Urinary bladder (tissue), 4 donors: ENCODE measurements around the gene CLDN3. TPM values are rescaled to one million over a fixed set of nuclear protein-coding genes. Genes with fewer than 3 reads are reported as not detected.
"Not testable (repeated sequence)": the region's sequence is repeated elsewhere in the genome, so short reads cannot be mapped to it uniquely, and the experiment has no call there.

Experiments used
- DNase-seq: peaks from one replicate; pipeline ENCODE4 v3.0.0-alpha.2; 2015; ENCODE audit errors: extremely low spot score
- H3K27ac ChIP-seq: one replicate; pipeline ENCODE4 v1.5.1; 2013; ENCODE audit warnings: low read depth, mild to moderate bottlenecking, moderate library complexity
- H3K36me3 ChIP-seq: one replicate; pipeline ENCODE4 v1.6.1; 2013; ENCODE audit warnings: mild to moderate bottlenecking, moderate library complexity; ENCODE audit not compliant: insufficient read depth
- H3K4me1 ChIP-seq: one replicate; pipeline ENCODE4 v1.6.1; 2013; ENCODE audit warnings: mild to moderate bottlenecking, moderate library complexity; ENCODE audit not compliant: insufficient read depth
- H3K4me3 ChIP-seq: one replicate; pipeline ENCODE4 v1.5.1; 2013; ENCODE audit warnings: low read depth, low read length
- WGBS: extraction: QIAGEN DNeasy Blood & Tissue Kit; methylation state at CpG from one replicate; pipeline ENCODE4 v1.1.7; 2013; 5-methylcytosine and 5-hydroxymethylcytosine counted together
- polyA plus RNA-seq: library from polyadenylated mRNA; stranded (reverse); fragments of 200-250 nt; gene quantifications from one replicate; pipeline ENCODE4 v1.2.3, GENCODE V29; 2013
- total RNA-seq: library from RNA; depleted of rRNA; stranded (reverse); fragments of >200 nt; gene quantifications from one replicate; pipeline ENCODE4 v1.2.3, GENCODE V29; 2014
- donor health status: healthy with polysubstance abuse.
- donor health status: healthy.

CLDN3 gene
- total and polyA plus RNA-seq, 2 donors: 0.21 to 1.6 TPM

DNA sequence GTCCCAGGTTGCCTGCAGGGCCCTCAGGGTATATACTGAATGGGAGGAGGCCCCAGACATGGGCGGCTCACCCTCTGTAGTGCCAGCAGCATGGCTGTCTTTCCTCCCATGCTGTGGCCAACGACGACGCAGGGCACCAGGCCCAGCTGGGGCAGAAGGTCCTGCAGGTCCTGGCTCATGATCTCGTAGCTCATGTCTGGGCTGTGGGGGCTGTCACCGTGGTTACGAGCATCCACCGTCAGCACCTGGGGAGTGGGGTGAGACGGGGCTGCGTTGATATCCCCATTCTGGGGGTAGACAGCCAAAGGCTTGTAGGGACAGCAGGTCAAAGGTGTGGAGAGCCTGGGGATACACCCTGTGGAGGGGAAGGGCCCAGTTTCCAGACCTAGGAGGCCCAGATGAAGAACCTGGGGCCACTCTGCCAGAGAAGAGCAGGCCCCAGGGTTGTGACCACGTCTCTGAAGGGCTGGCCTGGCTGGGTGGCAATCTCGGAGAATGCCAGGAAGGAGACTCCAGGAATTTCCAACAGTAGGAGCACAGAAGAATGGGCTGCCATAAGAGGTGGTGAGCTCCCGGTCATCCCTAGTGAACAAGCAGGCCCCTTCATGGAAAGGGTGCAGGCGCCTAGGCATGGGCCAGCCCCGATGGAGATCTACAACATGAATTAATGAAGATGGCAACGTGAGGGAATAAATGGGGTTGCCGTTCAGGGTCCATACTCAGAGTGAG lies 32.4 kb downstream of the CLDN3 start:
- Histone ChIP-seq H3K4me1 (peaks cover 2% of the 10 kb centered on the region), H3K36me3 (no peaks in the 10 kb centered on the region), H3K27ac (no peak overlapping the region), H3K4me3 (peak overlapping the region; percentile 63)
- WGBS: 75% methylated on average over 17 of the region's 17 CpGs
- no peak for DNase-seq

DNA sequence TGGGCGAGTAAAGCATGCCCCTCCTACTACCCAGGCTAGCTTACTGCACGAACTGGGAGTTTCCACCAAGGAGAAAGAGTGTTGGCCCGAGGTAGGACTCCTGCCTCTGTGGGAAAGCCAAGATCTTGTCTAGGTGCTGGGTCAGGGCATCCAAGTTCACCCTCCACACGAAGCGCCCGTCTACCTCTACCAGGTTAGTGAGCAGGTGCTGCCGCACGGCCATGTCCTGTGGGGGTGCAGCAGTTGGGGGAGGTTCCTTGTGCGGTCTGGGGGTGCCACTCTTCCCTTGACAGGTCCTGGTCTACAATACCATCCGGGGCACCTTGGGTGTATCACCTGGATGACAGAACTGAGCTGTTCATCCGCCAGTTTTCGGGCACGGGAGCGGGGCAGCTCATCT lies 33.2 kb downstream of the CLDN3 start:
- Histone ChIP-seq H3K36me3 (no peaks in the 10 kb centered on the region), H3K4me3 (no peak overlapping the region), H3K27ac (no peak overlapping the region), H3K4me1 (no peaks in the 10 kb centered on the region)
- 95% methylated on average over 14 of the region's 14 CpGs for WGBS
- no peak for DNase-seq

- Histone ChIP-seq H3K4me1 (no peaks in the 10 kb centered on the region), H3K4me3 (no peak overlapping the region), H3K27ac (no peak overlapping the region), H3K36me3 (no peaks in the 10 kb centered on the region)
- DNase-seq: no peak
- WGBS: 93% methylated on average over 8 of the region's 8 CpGs
These were observed 34.6 kb downstream of the CLDN3 start for GRCh38 chr7:73735528-73735905.

GRCh38 chr7:73734619-73735527 lies 35.2 kb downstream of the CLDN3 start:
- Histone ChIP-seq H3K4me3 (no peak overlapping the region), H3K4me1 (no peaks in the 10 kb centered on the region), H3K36me3 (no peaks in the 10 kb centered on the region), H3K27ac (peak overlapping the region; percentile 34)
- WGBS: 64% methylated on average over 16 of the region's 16 CpGs
- no peak for DNase-seq

DNA sequence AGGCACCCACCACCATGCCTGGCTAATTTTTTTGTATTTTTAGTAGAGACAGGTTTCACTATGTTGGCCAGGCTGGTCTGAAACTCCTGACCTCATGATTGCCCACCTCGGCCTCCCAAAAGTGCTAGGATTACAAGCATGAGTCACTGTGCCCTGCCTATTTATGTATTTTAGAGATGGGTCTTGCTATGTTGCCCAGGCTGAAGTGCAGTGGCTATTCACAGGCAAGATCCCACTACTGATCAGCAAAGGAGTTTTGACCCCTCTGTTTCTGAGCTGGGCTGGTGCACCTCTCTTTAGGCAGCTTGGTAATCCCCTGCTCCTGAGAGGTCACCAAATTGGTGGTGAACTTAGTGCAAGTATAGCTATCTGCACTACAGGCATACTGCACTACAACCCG lies 37.7 kb downstream of the CLDN3 start:
- Histone ChIP-seq H3K36me3 (no peaks in the 10 kb centered on the region), H3K4me1 (no peaks in the 10 kb centered on the region), H3K4me3 (no peak overlapping the region), H3K27ac (no peak overlapping the region)
- no peak for DNase-seq
- 59% methylated on average over 2 of the region's 2 CpGs for WGBS

DNA sequence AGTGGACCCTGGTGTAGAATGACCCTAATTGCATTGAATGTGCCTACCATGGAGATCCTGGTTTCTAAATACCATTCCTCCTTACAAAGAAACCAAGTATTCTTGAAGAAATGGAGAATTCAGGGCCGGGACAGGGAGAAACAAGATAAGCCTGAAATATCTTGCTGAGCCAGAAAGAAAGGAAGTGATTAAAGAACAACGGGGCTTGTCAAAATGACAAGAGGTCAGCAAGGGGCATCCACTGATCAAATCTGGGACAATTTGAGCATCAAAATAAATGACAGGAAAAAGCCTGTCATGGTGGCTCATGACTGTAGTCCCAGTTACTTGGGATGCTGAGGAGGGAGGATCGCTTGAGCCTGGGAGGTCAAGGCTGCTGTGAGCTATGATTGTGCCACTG lies 39.6 kb downstream of the CLDN3 start:
- no peak for DNase-seq
- H3K27ac ChIP-seq: no peak overlapping the region
- WGBS: 35% methylated on average over 3 of the region's 3 CpGs
- no peaks in the 10 kb centered on the region for H3K4me1 ChIP-seq
- H3K36me3 ChIP-seq: no peaks in the 10 kb centered on the region
- no peak overlapping the region for H3K4me3 ChIP-seq

DNA sequence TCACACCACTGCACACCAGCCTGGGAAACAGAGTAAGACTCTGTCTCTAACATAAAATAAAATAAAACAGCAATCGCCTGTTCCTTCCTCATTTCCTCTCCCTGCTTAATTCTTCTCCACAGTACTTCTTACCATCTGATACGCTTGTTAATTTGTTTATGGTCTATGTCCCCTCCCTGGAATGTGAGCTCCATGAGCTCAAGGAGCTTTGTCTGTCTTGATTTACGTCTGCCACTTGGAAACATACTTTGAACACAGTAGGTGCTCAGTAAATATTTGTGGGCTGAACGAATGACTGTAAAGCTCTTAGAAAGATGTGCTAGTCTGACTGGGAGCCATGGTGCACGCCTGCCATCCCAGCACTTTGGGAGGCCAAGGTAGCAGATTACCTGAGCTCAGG lies 41.5 kb downstream of the CLDN3 start:
- Histone ChIP-seq H3K36me3 (no peaks in the 10 kb centered on the region), H3K4me1 (no peaks in the 10 kb centered on the region), H3K4me3 (no peak overlapping the region), H3K27ac (no peak overlapping the region)
- WGBS: 43% methylated on average over 5 of the region's 5 CpGs
- no peak for DNase-seq

DNA sequence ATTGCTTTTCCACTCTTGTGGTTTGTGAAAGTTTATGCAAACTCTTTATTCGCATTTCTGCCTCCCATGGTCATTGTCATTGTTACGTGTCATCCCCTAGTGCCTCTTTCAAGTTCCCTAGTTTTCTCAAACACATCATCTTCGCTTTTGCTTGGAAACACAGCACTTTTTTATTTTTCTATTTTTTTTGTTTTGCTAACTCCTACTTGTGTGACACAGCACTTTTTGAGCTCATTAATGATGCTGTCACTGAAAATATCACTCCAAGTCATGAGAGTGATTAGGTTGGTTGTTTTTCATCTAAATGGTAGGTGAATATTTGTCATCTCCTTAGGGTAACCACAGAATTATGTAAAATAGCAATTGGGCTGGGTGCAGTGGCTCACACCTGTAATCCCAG lies 42.1 kb downstream of the CLDN3 start:
- Histone ChIP-seq H3K36me3 (no peaks in the 10 kb centered on the region), H3K27ac (no peak overlapping the region), H3K4me1 (no peaks in the 10 kb centered on the region), H3K4me3 (no peak overlapping the region)
- no peak for DNase-seq
- 60% methylated on average over 3 of the region's 3 CpGs for WGBS

DNA sequence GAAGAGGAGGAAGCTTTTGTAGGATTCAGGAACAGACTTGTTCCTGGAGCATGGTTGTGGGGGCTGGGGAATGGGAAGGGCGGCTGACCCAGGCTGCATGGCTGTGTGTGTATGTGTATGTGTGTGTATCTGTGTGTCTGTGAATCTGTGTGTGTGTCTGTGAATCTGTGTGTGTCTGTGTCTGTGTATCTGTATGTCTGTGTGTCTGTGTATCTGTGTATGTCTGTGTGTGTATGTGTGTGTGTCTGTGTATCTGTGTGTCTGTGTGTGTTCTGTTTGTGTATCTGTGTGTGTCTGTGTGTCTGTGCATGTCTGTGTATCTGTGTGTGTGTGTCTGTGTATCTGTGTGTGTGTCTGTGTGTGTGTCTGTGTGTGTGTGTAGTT lies 44.0 kb downstream of the CLDN3 start:
- 68% methylated on average over 1 of the region's 1 CpG for WGBS
- no peak overlapping the region for H3K4me3 ChIP-seq

GRCh38 chr7:73723813-73724212 lies 46.3 kb downstream of the CLDN3 start:
- Histone ChIP-seq H3K27ac (no peak overlapping the region), H3K4me3 (no peak overlapping the region), H3K36me3 (no peaks in the 10 kb centered on the region), H3K4me1 (no peaks in the 10 kb centered on the region)
- no peak for DNase-seq
- 88% methylated on average over 3 of the region's 3 CpGs for WGBS

More for the DNA sequence above, 44.0 kb downstream of the CLDN3 start:
- H3K4me1 ChIP-seq: no peaks in the 10 kb centered on the region
- DNase-seq: no peak
- no peak overlapping the region for H3K27ac ChIP-seq
- no peaks in the 10 kb centered on the region for H3K36me3 ChIP-seq

GRCh38 chr7:73722785-73723184 lies 47.3 kb downstream of the CLDN3 start:
- no peak overlapping the region for H3K27ac ChIP-seq
- H3K4me1 ChIP-seq: no peaks in the 10 kb centered on the region
- no peak for DNase-seq
- H3K4me3 ChIP-seq: no peak overlapping the region
- 68% methylated on average over 6 of the region's 6 CpGs for WGBS
- H3K36me3 ChIP-seq: no peaks in the 10 kb centered on the region

DNA sequence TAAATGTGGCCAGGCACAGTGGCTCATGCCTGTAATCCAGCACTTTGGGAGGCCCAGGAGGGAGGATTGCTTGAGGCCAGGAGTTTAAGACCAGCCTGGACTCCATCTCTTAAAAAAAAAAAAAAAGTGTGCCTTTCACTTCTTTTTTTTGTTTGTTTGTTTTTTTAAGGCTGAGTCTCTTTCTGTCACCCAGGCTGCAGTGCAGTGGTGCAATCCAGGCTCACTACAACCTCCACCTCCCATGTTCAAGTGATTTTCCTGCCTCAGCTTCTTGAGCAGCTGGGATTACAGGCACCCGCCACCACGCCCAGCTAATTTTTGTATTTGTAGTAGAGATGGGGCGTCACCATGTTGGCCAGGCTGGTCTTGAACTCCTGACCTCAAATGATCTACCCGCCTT lies 47.9 kb downstream of the CLDN3 start:
- H3K4me3 ChIP-seq, H3K27ac ChIP-seq, DNase-seq, H3K36me3 ChIP-seq, H3K4me1 ChIP-seq: not testable (repeated sequence)
- 84% methylated on average over 4 of the region's 4 CpGs for WGBS

DNA sequence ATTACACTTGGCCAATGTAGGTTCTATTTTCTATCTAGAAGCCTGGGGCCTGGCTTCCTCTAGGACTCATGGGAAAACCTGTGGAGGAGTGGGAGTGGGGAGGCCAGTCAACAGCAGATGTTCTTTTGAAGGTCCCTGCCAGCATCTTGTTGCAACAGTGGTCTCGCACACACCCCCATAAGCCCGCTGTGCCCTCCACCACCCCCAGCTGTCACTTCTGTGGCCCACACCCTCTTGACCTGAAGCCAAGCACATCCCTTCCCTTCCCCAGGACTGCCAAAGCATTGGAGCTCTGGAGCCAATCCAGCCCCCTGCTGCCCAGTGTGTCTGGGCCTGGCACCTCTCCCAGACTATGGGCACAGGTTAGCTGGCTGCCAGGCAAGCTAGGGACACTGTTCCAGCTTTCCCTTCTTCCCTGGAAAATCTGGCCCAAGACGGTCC lies 48.7 kb downstream of the CLDN3 start:
- no peak overlapping the region for H3K27ac ChIP-seq
- DNase-seq: no peak
- 61% methylated on average over 3 of the region's 3 CpGs for WGBS

DNA sequence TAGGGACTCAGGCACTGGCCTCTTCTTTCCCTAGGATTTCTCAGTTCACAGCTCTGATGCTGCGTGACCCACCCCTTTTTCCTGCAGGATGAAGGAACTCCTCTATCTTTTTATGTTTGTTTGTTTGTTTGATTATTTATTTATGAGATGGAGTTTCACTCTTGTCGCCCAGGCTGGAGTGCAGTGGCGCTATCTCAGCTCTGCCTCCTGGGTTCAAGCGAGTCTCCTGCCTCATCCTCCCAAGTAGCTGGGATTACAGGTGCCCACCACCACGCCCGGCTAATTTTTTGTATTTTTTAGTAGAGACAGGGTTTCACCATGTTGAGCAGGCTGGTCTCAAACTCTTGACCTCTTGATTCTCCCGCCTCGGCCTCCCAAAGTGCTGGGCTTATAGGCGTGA lies 49.6 kb downstream of the CLDN3 start:
- not testable (repeated sequence) for H3K4me1 ChIP-seq
- WGBS: 96% methylated on average over 9 of the region's 9 CpGs

More for the DNA sequence above, 48.7 kb downstream of the CLDN3 start:
- Histone ChIP-seq H3K4me1 (no peaks in the 10 kb centered on the region), H3K36me3 (no peaks in the 10 kb centered on the region), H3K4me3 (no peak overlapping the region)

More for the DNA sequence above, 49.6 kb downstream of the CLDN3 start:
- not testable (repeated sequence) for H3K27ac ChIP-seq, H3K4me3 ChIP-seq, H3K36me3 ChIP-seq, DNase-seq
